Smooth muscle cell (in vitro differentiated cells): ENCODE data around the gene IFNB1. TPM values are rescaled to one million over a fixed set of nuclear protein-coding genes. Genes with fewer than 3 reads are reported as not detected.

Experiments
- DNase-seq: peaks from one replicate; lab custom pipeline; 2025; ENCODE audit not compliant: unreplicated experiment; lab: John Stamatoyannopoulos, UW
- H2AFZ ChIP-seq: fragments of 200-600 bp; sonication (generic); 2 replicates; pipeline ENCODE4 v1.6.0; 2016; ENCODE audit warnings: antibody characterized with exemption, low read depth, mild to moderate bottlenecking
- H3F3A ChIP-seq: fragments of 200-600 bp; sonication (generic); 2 replicates; pipeline ENCODE4 v1.6.0; 2017; ENCODE audit warnings: antibody characterized with exemption, low read depth
- H3K27ac ChIP-seq: fragments of 200-600 bp; sonication (generic); 2 replicates; pipeline ENCODE4 v1.5.1; 2016; ENCODE audit warnings: low read depth, mild to moderate bottlenecking
- H3K27me3 ChIP-seq: fragments of 200-600 bp; sonication (generic); 2 replicates; pipeline ENCODE4 v1.6.1; 2016; ENCODE audit warnings: low read depth, mild to moderate bottlenecking
- H3K36me3 ChIP-seq: fragments of 200-600 bp; sonication (generic); 2 replicates; pipeline ENCODE4 v1.5.1; 2016; ENCODE audit warnings: low read depth
- H3K4me1 ChIP-seq: fragments of 200-600 bp; sonication (generic); 2 replicates; pipeline ENCODE4 v1.5.1; 2016; ENCODE audit warnings: low read depth
- H3K4me2 ChIP-seq: fragments of 200-600 bp; sonication (generic); 2 replicates; pipeline ENCODE4 v1.6.0; 2016; ENCODE audit warnings: mild to moderate bottlenecking
- H3K4me3 ChIP-seq: fragments of 200-600 bp; sonication (generic); 2 replicates; pipeline ENCODE4 v1.5.1; 2016; ENCODE audit warnings: mild to moderate bottlenecking
- H3K79me2 ChIP-seq: fragments of 200-600 bp; sonication (generic); 2 replicates; pipeline ENCODE4 v1.6.0; 2016; ENCODE audit warnings: low read depth, mild to moderate bottlenecking
- H3K9ac ChIP-seq: fragments of 200-600 bp; sonication (generic); 2 replicates; pipeline ENCODE4 v1.6.0; 2016; ENCODE audit warnings: low read depth
- H3K9me3 ChIP-seq: fragments of 200-600 bp; sonication (generic); replicated peaks from 2 replicates; pipeline ENCODE4 v1.5.1; 2016; ENCODE audit warnings: low read depth
- H4K20me1 ChIP-seq: fragments of 200-600 bp; sonication (generic); 2 replicates; pipeline ENCODE4 v1.6.0; 2016; ENCODE audit warnings: low read depth
- CTCF ChIP-seq: fragments of 200-600 bp; sonication (generic); IDR thresholded peaks from 2 replicates; pipeline ENCODE4 v1.5.1; 2017; ENCODE audit warnings: borderline replicate concordance, mild to moderate bottlenecking, antibody characterized with exemption; ENCODE audit not compliant: insufficient read depth, poor library complexity, severe bottlenecking
- WGBS: methylation state at CpG from one replicate; pipeline ENCODE4 v1.1.7; 2016; ENCODE audit warnings: low lambda C conversion rate; 5-methylcytosine and 5-hydroxymethylcytosine counted together
- polyA plus RNA-seq: library from polyadenylated mRNA; unstranded; fragments of >200 nt; fragmentation: Nextera tagmentation; extraction: Ambion mirVana; gene quantifications from 2 replicates; pipeline ENCODE4 v1.2.1, GENCODE V29; 2016
- total RNA-seq: library from RNA; depleted of rRNA; stranded (reverse); fragments of >200 nt; gene quantifications from 2 replicates; pipeline ENCODE4 v1.2.3, GENCODE V29; 2014

The IFNB1 gene
- total and polyA plus RNA-seq, 2 experiments from 2014 or later = not detected

DNA sequence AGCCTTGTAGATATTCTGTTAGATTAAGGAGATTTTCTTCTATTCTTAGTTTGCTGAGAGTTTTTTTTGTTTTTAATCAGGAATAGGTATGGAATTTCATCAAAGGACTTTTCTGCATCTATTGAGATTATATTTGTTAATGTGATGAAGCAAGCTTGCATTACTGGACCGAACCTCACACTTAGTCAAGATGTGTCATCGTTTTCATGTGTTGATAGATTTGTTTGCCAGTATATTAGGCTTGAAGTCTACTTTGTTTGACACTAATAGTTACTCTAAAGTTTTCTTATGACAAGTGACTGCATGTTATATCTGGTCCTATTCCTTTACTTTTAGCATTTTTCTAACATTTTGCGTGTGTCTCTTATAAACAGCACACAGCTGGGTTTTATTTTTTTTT lies 33.9 kb downstream of the IFNB1 start:
- no peaks in the 10 kb centered on the region for H3F3A ChIP-seq
- no peaks in the 10 kb centered on the region for H3K79me2 ChIP-seq
- no peak overlapping the region for H3K9ac ChIP-seq
- no peak overlapping the region for H3K27ac ChIP-seq
- H3K36me3 ChIP-seq = no peaks in the 10 kb centered on the region
- no peak for DNase-seq
- no peaks in the 10 kb centered on the region for H3K4me1 ChIP-seq
- no peaks in the 10 kb centered on the region for H3K9me3 ChIP-seq
- H3K4me3 ChIP-seq = no peak overlapping the region
- TF ChIP-seq CTCF = no peak
- H4K20me1 ChIP-seq = no peaks in the 10 kb centered on the region
- H3K27me3 ChIP-seq = no peaks in the 10 kb centered on the region
- no peak overlapping the region for H3K4me2 ChIP-seq
- 78% methylated on average over 3 of the region's 3 CpGs for WGBS
- no peak overlapping the region for H2AFZ ChIP-seq

- WGBS = 92% methylated on average over 4 of the region's 4 CpGs
- DNase-seq = no peak
These were observed 35.3 kb downstream of the IFNB1 start for GRCh38 chr9:21042466-21042865.

GRCh38 chr9:21039302-21039701 lies 38.4 kb downstream of the IFNB1 start:
- H3K4me1 ChIP-seq = no peaks in the 10 kb centered on the region
- H4K20me1 ChIP-seq = no peaks in the 10 kb centered on the region
- no peaks in the 10 kb centered on the region for H3F3A ChIP-seq
- H3K9ac ChIP-seq = no peak overlapping the region
- H2AFZ ChIP-seq = no peak overlapping the region
- H3K4me3 ChIP-seq = no peak overlapping the region
- 93% methylated on average over 1 of the region's 1 CpG for WGBS
- H3K79me2 ChIP-seq = no peaks in the 10 kb centered on the region
- H3K36me3 ChIP-seq = no peaks in the 10 kb centered on the region
- no peak for DNase-seq
- no peak overlapping the region for H3K27ac ChIP-seq
- no peaks in the 10 kb centered on the region for H3K9me3 ChIP-seq
- H3K4me2 ChIP-seq = no peak overlapping the region
- no peak for TF ChIP-seq CTCF
- no peaks in the 10 kb centered on the region for H3K27me3 ChIP-seq

More at GRCh38 chr9:21042466-21042865, 35.3 kb downstream of the IFNB1 start:
- Histone ChIP-seq H3K79me2 (no peaks in the 10 kb centered on the region), H3K36me3 (no peaks in the 10 kb centered on the region), H3K27me3 (no peaks in the 10 kb centered on the region), H3K9me3 (no peaks in the 10 kb centered on the region), H2AFZ (no peak overlapping the region), H3K9ac (no peak overlapping the region), H3K4me2 (no peak overlapping the region), H3K27ac (no peak overlapping the region), H3F3A (no peaks in the 10 kb centered on the region), H4K20me1 (no peaks in the 10 kb centered on the region), H3K4me3 (no peak overlapping the region), H3K4me1 (no peaks in the 10 kb centered on the region)
- no peak for TF ChIP-seq CTCF

GRCh38 chr9:21037278-21037677 lies 40.5 kb downstream of the IFNB1 start:
- TF ChIP-seq CTCF = no peak
- H3K4me1 ChIP-seq = no peaks in the 10 kb centered on the region
- H3K4me2 ChIP-seq = no peak overlapping the region

More at GRCh38 chr9:21037278-21037677, 40.5 kb downstream of the IFNB1 start:
- H2AFZ ChIP-seq = no peak overlapping the region
- H3K27ac ChIP-seq = no peak overlapping the region
- H3K4me3 ChIP-seq = no peak overlapping the region
- H3K79me2 ChIP-seq = no peaks in the 10 kb centered on the region
- no peak overlapping the region for H3K9ac ChIP-seq
- H3K36me3 ChIP-seq = no peaks in the 10 kb centered on the region
- H3K27me3 ChIP-seq = no peaks in the 10 kb centered on the region
- no peak for DNase-seq
- H3F3A ChIP-seq = no peaks in the 10 kb centered on the region
- no peaks in the 10 kb centered on the region for H3K9me3 ChIP-seq
- H4K20me1 ChIP-seq = no peaks in the 10 kb centered on the region
- 91% methylated on average over 2 of the region's 2 CpGs for WGBS
